Activated effector memory CD4-positive, alpha-beta T cell treated with anti-CD3 and anti-CD28 coated beads, Interleukin-2, amount 50 U/mL, for 16 hours (primary cell): Measurements from ENCODE around the gene MSANTD1.

Experiments
- DNase-seq: peaks from one replicate; pipeline ENCODE4 v3.0.0-alpha.2; 2020

The MSANTD1 gene

GRCh38 chr4:3217266-3217665 lies 31.7 kb upstream of the MSANTD1 start:
- no peak for DNase-seq

DNA sequence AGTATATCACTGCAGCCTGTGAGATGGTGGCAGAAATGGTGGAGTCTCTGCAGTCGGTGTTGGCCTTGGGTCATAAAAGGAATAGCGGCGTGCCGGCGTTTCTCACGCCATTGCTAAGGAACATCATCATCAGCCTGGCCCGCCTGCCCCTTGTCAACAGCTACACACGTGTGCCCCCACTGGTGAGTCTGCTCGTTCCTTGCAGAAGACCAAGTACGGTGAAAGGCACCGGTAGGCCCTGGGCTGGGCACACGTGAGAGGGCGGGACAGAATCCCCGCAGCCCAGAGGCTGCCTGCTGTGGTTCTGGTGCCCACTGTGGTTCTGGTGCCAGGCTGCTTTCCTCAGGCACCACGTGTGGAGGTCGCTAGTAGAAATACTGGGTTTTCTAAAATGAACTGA lies 31.2 kb upstream of the MSANTD1 start:
- no peak for DNase-seq

GRCh38 chr4:3218824-3219760 lies 29.9 kb upstream of the MSANTD1 start:
- no peak for DNase-seq

- DNase-seq, result no peak
Observed at GRCh38 chr4:3219761-3220475, 29.0 kb upstream of the MSANTD1 start.

GRCh38 chr4:3220476-3221183 lies 28.3 kb upstream of the MSANTD1 start:
- DNase-seq, result no peak

DNA sequence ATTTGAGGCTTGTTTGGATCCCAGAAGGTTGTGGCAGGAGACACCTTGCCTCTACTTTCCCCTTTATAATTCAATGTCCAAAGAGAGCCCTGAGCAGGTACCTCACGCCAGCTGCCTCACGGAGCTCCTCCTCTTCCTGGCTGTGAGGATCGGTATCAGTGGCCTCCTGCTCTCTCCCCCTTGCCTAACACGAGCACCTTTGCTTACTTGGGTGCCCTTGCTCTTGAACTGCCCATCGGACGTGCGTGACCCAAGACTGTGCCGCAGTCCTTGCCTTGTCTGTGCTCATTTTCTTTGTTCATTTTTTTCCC lies 27.8 kb upstream of the MSANTD1 start:
- DNase-seq, result no peak

- no peak for DNase-seq
Observed at GRCh38 chr4:3221996-3222395, 27.0 kb upstream of the MSANTD1 start.

GRCh38 chr4:3223346-3223745 lies 25.6 kb upstream of the MSANTD1 start:
- DNase-seq, result no peak

- no peak for DNase-seq
Observed at GRCh38 chr4:3223956-3224748, 24.8 kb upstream of the MSANTD1 start.

- DNase-seq, result no peak
Observed at GRCh38 chr4:3225071-3225850, 23.7 kb upstream of the MSANTD1 start.

- DNase-seq, result no peak
Observed at GRCh38 chr4:3225936-3226335, 23.0 kb upstream of the MSANTD1 start.

- DNase-seq, result no peak
Observed at GRCh38 chr4:3226467-3226866, 22.5 kb upstream of the MSANTD1 start.

DNA sequence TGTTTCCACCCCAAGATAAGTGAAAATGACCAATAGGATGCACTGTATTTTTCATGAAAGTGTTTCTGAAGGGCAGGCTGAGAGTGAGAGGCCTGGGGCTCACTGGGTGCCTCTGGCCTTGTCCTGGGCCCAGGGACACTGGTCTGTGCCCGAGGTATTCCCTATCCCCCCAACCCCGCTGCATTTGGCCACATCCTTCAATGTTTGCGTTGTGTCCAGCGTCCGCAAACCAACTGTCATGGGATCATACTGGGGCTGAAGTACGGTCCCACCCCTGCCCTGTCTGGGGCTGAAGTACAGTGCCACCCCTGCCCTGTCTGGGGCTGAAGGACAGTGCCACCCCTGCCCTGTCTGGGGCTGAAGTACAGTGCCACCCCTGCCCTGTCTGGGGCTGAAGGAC lies 22.0 kb upstream of the MSANTD1 start:
- no peak for DNase-seq

DNA sequence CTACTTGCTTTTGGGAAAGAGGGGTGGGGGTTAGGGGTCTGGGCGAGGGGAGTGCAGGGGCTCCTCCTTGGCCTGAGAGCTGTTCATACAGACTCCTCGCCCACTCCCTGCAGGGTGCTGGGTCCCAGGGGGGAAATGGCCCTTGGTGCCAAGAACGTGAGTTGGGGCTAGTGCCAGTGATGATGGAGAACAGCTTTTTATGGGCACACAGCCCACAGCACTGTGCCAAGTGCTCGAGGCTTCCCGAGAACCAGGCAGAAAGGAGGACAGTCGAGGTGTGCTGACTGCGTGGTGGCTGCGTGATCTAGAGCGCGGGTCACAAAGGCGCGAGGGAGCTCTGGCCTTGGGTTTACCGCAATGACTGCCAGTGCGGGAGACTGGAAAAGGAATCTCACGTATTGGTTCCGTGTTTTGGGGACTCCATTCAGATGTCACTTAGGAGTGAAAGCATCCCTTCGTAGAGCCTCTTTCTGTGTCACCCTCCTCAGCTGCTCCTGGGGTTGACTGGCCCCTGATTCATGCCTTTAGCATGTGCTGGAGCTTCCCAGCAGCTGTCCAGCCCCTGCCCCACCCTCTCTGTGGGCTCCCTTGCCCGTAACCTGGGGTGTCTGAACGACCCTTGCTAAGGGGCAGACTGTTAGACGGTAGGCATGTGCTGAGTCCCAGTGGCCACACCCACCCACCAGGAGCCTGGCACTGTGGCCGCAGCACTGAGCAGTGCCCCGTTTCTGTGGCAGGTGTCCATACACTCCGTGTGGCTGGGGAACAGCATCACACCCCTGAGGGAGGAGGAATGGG lies 20.9 kb upstream of the MSANTD1 start:
- no peak for DNase-seq

DNA sequence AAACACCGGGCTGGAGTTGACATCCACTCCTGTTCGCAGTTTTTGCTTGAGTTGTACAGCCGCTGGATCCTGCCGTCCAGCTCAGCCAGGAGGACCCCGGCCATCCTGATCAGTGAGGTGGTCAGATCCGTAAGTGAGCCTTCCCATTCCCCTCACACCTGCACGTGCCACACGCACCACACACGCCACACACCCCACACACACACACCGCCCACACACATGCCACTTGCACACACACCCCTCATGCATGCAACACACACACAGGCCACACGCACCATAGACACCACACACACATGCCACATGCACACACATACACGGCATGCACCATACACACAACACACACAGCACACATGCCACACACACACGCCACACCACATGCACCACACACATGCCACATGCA lies 20.1 kb upstream of the MSANTD1 start:
- DNase-seq, result no peak

- DNase-seq, result no peak
Observed at GRCh38 chr4:3229328-3229727, 19.6 kb upstream of the MSANTD1 start.

DNA sequence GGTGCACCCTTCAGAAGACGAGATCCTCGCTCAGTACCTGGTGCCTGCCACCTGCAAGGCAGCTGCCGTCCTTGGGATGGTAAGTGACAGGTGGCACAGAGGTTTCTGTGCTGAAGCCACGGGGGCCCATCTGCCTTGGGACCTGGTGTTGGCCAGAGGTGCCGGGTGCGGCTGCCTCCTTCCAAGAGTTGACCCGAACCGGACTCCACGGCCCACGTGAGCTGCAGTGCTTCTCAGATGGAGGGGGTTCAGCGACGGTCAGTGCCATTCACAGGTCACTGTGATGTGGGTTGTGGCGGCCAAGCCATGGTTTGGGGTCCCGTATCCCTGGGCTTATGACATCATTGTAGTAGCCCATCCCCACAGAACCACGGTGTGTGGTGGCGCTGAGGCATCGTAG lies 19.0 kb upstream of the MSANTD1 start:
- no peak for DNase-seq

- no peak for DNase-seq
Observed at GRCh38 chr4:3231471-3231870, 17.5 kb upstream of the MSANTD1 start.

GRCh38 chr4:3232001-3232400 lies 17.0 kb upstream of the MSANTD1 start:
- no peak for DNase-seq

- DNase-seq, result no peak
Observed at GRCh38 chr4:3232871-3233271, 16.1 kb upstream of the MSANTD1 start.

- DNase-seq, result no peak
Observed at GRCh38 chr4:3233391-3234071, 15.4 kb upstream of the MSANTD1 start.
